WERI-Rb-1 (cell line): ENCODE data around the gene CRLF1.

ENCODE experiments used
- DNase-seq: peaks from one replicate; pipeline ENCODE4 v3.0.0-alpha.2; 2020
- H3K27ac ChIP-seq: fragments of 250-450 bp; sonication (Bioruptor Pico); 2 replicates; pipeline ENCODE4 v1.5.1; 2020; ENCODE audit warnings: mild to moderate bottlenecking, moderate library complexity
- H3K27me3 ChIP-seq: fragments of 250-450 bp; sonication (Bioruptor Pico); 2 replicates; pipeline ENCODE4 v1.5.1; 2021; ENCODE audit warnings: mild to moderate bottlenecking, low read depth, moderate library complexity; ENCODE audit not compliant: insufficient read depth, severe bottlenecking
- H3K36me3 ChIP-seq: fragments of 250-450 bp; sonication (Bioruptor Pico); 2 replicates; pipeline ENCODE4 v1.5.1; 2020; ENCODE audit warnings: mild to moderate bottlenecking, moderate library complexity
- H3K4me3 ChIP-seq: 2 replicates; pipeline ENCODE4 v1.5.1; 2011; ENCODE audit warnings: low read depth, mild to moderate bottlenecking, control low read depth, low read length
- H3K9me3 ChIP-seq: fragments of 250-450 bp; sonication (Bioruptor Pico); 2 replicates; pipeline ENCODE4 v1.5.1; 2021; ENCODE audit warnings: mild to moderate bottlenecking, moderate library complexity; ENCODE audit not compliant: severe bottlenecking
- TF ChIP-seq, protein P1 (sequence below): IDR thresholded peaks from 2 replicates; pipeline ENCODE4 v1.5.1; 2011; ENCODE audit warnings: low read depth, mild to moderate bottlenecking, control low read depth, inconsistent platforms, low read length

CRLF1 gene

DNA sequence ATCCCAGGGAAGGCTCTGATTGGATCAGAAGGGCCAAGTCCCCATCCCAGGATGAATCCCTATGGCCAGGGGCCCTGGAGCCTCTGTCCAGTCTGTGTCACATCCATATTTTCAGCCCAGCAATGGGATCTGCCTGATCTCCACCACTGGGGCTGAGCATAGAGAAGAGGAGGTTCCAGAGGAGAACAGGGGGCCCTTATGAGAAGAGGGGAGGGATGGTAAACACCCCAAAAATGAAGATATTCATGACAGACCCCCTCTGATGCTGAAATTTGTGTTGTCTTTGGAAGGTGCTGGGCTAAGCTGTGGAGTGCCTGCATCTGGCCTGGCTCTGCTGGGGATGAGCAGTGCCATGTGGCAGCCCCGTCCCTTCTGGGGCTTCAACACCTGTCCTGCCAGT, 44.7 kb upstream of the CRLF1 start:
- no peak overlapping the region for H3K27ac ChIP-seq

DNA sequence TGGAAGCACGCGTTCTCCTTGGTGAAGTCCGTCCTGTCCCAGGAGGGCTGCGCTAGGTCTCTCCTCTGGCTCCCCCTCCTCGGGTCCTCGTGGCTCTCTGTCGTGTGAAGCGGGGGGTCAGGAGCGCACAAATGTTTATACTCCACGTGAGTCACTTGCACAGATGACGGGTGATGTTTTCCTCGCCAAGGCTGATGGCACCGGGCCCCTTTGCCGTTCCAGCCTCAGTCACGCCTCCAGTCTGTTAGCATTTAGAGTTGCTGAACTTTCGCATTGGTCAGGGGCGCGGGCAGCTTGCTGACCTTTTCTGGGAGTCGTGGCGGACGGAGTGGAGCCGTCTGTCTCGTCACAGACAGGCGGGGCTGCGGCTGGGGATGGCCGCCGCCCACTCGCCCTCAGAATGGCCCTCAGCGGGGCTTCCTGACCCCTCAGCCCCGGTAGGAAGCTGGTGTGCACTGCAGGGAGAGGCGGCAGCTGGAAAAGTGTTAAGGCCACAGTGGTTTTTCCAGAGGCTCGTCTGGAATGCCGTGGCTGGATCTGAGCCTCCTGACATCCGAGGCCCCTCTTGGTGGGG, 44.0 kb upstream of the CRLF1 start:
- Histone ChIP-seq H3K27me3 (no peaks in the 10 kb centered on the region), H3K4me3 (no peak overlapping the region), H3K9me3 (no peaks in the 10 kb centered on the region), H3K36me3 (no peaks in the 10 kb centered on the region), H3K27ac (no peak overlapping the region)
- TF ChIP-seq, protein P1, sequence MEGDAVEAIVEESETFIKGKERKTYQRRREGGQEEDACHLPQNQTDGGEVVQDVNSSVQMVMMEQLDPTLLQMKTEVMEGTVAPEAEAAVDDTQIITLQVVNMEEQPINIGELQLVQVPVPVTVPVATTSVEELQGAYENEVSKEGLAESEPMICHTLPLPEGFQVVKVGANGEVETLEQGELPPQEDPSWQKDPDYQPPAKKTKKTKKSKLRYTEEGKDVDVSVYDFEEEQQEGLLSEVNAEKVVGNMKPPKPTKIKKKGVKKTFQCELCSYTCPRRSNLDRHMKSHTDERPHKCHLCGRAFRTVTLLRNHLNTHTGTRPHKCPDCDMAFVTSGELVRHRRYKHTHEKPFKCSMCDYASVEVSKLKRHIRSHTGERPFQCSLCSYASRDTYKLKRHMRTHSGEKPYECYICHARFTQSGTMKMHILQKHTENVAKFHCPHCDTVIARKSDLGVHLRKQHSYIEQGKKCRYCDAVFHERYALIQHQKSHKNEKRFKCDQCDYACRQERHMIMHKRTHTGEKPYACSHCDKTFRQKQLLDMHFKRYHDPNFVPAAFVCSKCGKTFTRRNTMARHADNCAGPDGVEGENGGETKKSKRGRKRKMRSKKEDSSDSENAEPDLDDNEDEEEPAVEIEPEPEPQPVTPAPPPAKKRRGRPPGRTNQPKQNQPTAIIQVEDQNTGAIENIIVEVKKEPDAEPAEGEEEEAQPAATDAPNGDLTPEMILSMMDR = no peak
- no peak for DNase-seq

More for the DNA sequence above, 44.7 kb upstream of the CRLF1 start:
- Histone ChIP-seq H3K27me3 (no peaks in the 10 kb centered on the region), H3K4me3 (no peak overlapping the region), H3K9me3 (no peaks in the 10 kb centered on the region), H3K36me3 (no peaks in the 10 kb centered on the region)
- DNase-seq = no peak
- TF ChIP-seq, protein P1 = no peak

DNA sequence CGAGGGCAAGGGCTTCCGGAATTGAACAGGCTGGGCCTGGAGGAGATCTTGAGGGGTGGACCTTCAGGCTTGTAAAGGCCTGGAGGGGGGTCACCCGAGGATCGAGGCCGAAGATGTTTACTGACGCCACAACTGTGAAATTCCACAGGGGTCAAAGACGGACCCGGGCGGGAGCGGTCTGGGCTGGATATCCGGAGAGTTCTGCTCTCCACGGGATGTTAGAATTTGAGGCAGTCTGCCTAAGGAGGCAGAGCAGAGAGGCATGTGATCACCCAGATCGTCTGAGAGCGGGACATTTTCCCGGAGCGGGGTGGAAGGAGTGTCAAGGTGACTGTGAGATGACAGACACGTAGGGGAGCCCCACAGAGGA, 43.4 kb upstream of the CRLF1 start:
- H3K9me3 ChIP-seq = no peaks in the 10 kb centered on the region
- no peak overlapping the region for H3K27ac ChIP-seq
- TF ChIP-seq, protein P1 = no peak
- no peak overlapping the region for H3K4me3 ChIP-seq
- H3K27me3 ChIP-seq = no peaks in the 10 kb centered on the region
- H3K36me3 ChIP-seq = no peaks in the 10 kb centered on the region
- DNase-seq = no peak

DNA sequence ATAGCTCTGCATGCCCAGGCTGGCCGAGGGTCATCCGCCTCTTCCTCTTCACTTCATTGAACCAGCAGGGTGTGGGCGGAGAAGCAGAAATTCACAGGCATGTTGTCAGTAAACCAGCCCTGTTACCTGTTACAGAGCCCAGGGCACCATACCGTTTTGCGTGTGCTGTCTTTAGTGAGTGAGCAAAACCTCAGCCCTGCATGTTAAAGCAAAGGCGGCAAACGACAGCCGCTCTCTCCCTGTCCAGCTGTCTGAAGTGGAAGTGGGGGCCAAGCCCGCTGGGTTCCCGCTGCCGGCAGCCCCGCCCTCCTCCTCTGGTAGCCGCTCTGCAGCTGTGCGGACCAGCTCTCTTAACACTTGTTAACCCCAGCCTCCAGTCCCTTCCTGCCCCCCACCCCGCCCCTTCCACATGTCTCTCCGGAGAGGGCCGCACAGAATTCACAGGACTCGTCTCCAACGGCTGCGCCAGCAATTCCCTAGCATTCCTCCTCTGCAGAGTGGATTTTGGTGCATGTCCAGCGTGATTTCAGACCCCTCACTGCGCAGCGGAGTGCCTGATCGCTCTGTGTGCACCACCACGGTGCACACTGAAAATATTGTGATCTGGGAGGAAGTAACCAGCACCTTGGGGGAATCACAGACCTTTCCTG, 42.9 kb upstream of the CRLF1 start:
- Histone ChIP-seq H3K36me3 (no peaks in the 10 kb centered on the region), H3K4me3 (no peak overlapping the region), H3K27ac (no peak overlapping the region), H3K9me3 (no peaks in the 10 kb centered on the region), H3K27me3 (no peaks in the 10 kb centered on the region)
- DNase-seq = no peak
- TF ChIP-seq, protein P1 = no peak

DNA sequence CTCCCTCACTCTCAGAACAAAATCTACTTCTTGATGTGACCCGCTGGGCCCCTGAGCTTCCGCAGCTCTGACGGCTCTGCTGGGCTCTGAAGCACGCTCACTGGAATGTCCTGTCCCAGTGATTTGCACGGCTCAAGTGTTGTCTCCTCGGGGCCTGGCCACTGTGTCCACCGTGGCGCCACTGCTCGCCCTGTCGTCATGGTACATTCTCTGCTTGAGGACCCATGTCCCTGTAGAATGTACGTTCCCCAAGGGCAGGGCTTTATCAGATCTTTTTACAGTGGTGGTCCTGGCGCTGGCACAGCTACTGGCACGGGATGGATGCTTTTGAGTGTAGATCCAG, 42.3 kb upstream of the CRLF1 start:
- H3K4me3 ChIP-seq = no peak overlapping the region
- H3K27ac ChIP-seq = no peak overlapping the region
- TF ChIP-seq, protein P1 = no peak
- DNase-seq = no peak
- no peaks in the 10 kb centered on the region for H3K27me3 ChIP-seq
- H3K36me3 ChIP-seq = no peaks in the 10 kb centered on the region
- H3K9me3 ChIP-seq = no peaks in the 10 kb centered on the region

DNA sequence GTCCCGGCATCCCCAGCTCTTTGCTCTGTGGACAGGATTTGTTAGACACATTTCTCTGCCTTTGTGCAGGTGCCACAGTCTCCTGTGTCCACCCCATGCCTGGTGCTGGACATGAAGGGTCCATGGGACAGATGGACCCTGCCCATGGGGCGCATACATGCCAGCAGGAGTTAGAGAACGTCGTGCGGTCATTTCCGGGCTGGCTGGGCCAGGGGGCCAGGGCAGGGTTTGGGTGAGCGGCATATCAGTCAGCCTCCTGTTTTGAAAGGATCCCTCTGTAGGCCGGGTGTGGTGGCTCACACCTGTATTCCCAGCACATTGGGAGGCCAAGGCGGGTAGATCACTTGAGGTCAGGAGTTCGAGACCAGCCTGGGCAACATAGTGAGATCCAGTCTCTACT, 41.2 kb upstream of the CRLF1 start:
- H3K27ac ChIP-seq = no peak overlapping the region
- DNase-seq = no peak
- H3K36me3 ChIP-seq = no peaks in the 10 kb centered on the region
- H3K4me3 ChIP-seq = no peak overlapping the region
- H3K9me3 ChIP-seq = no peaks in the 10 kb centered on the region
- TF ChIP-seq, protein P1 = no peak
- no peaks in the 10 kb centered on the region for H3K27me3 ChIP-seq
